Ramos (cell line): ENCODE results near the gene ATP13A3.
"Not testable (repeated sequence)": the region's sequence is repeated elsewhere in the genome, so short reads cannot be mapped to it uniquely, and the experiment has no call there.

Source experiments
- in situ Hi-C: fragments of 300-500 bp; cut with MboI; formaldehyde crosslinking; loops from one replicate; pipeline ENCODE4 v1.14.3; 2022; ENCODE audit warnings: low sequenced_read_pairs; ENCODE audit not compliant: unreplicated experiment

The ATP13A3 gene

DNA sequence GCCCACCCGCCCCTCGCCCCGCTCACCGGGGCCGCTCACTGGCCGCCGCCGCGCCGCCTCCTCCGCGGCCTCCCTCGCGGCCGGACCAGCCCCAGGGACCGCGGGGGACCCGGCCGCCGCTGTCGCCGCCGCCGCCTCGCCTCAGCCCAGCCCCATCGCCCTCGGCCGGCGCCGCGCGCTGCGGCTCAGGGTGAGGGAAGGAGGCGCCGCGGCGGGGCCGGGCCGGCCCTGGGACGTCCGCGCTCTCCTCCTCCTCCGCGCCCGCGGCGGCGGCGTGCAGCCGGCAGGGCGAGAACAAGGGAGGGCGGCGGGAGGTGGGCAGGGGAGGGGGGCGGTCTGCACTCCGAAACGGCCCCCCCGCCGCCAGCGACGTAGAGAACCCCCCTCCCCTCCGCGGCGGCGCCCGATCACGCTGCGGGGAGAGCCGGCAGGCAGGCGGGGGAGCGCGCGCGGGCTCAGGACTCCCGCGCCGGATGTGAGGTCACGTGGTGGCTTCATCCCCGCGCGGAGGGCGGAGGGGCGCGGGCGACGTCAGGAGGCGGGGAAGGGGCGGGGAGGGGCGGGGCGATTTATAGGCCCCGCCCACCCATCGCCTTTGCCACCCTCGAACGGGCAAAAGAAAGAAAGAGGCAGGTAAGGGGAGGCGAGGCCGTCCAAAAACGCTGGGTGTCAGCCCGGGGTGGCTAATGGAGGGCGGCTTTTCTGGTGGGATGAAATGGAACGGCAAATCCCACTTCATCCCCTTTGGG is at the start of gene ATP13A3:
Gene ATP13A3 (minus strand): TSS at position 463 of the 749 bp plus-strand sequence. CDS start 24,812 bp downstream, outside the sequence.
- in situ Hi-C loops, result no loop called here

DNA sequence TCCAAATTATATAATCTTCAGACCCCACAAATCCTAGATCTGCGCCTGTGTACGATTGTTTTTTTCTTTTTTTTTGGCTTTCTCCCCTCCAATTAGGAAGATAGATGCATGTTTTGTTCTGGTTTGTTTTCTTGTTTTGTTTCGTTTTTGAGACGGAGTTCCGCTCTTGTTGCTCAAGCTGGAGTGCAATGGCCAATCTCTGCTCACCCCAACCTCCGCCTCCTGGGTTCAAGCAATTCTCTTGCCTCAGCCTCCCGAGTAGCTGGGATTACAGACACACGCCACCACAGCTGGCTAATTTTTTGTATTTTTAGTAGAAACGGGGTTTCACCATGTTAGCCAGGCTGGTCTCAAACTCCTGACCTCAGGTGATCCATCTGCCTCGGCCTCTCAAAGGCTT is 48.4 kb upstream of the ATP13A3 start:
- in situ Hi-C loops, result not testable (repeated sequence)

GRCh38 chr3:194534243-194534642 is 47.4 kb upstream of the ATP13A3 start:
- in situ Hi-C loops, result no loop called here

- in situ Hi-C loops, result no loop called here
Observed at GRCh38 chr3:194532591-194532990, 45.8 kb upstream of the ATP13A3 start.

GRCh38 chr3:194527726-194528125 is 40.9 kb upstream of the ATP13A3 start:
- in situ Hi-C loops, result no loop called here

- in situ Hi-C loops, result no loop called here
Observed at GRCh38 chr3:194526164-194526563, 39.4 kb upstream of the ATP13A3 start.

DNA sequence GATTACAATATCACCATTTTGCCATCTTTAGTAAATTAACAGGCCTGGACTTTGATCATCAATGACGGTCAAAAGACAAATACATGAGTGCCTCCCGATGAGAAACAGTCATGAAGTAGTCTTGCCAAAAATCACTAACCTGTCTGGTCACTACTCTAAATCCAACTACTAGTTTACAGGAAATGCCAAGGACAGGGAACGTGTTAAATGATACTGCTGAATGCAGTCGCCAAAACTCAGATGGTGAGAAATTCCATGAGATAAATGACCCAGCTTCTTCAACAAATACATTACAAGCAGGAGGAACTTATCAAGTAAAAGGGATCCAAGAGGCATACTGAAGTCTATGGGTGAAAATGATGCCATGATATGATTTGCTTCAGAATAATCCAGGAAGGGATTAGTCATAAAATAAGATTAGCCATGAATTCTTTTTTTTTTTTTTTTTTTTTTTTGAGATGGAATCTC is 35.8 kb upstream of the ATP13A3 start:
- in situ Hi-C loops, result no loop called here

GRCh38 chr3:194521510-194522260 is 34.9 kb upstream of the ATP13A3 start:
- in situ Hi-C loops, result no loop called here

DNA sequence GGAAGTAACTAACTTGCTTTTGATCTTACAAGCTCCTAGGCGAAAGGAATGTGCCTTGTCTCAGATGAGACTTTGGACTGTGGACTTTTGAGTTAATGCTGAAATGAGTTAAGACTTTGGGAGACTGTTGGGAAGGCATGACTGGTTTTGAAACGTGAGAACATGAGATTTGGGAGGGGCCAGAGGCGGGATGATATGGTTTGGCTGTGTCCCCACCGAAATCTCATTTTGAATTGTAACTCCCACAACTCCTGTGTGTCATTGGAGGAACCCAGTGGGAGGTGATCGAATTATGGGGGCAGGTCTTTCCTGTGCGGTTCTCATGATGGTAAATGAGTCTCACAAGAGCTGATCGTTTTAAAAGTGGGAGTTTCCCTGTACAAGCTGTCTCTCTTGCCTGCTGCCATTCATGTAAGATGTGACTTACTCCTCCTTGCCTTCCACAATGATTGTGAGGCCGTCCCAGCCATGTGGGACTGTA is 33.9 kb upstream of the ATP13A3 start:
- in situ Hi-C loops, result not testable (repeated sequence)

DNA sequence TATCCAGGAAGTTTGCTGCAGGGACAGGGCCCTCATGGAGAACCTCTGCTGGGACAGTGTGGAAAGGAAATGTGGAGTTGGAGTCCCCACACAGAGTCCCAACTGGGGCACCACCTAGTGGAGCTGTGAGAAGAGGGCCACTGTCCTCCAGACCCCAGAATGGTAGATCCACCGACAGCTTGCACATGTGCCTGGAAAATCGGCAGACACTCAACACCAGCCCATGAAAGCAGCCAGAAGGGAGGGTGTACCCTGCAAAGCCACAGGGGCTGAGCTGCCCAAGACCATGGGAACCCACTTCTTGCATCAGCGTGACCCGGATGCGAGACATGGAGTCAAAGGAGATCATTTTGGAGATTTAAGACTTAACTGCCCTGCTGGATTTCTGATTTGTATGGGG is 33.4 kb upstream of the ATP13A3 start:
- in situ Hi-C loops, result not testable (repeated sequence)

DNA sequence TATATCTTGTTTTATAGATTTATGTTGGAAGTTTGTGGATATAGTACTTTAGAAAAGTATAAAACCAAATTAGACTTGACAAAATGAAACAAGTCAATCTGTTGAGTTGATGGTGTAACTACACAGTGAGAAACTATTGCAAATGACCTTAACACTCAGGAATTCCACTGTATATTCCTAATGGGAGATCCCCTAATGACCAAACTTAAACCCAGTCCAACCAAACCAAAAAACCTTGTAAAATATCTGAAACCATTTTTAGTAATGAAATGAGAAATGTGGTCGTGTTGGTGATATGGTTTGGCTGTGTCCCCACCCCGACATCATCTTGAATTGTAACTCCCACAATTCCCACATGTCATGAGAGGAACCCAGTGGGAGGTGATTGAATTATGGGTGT is 31.9 kb upstream of the ATP13A3 start:
- in situ Hi-C loops, result no loop called here

DNA sequence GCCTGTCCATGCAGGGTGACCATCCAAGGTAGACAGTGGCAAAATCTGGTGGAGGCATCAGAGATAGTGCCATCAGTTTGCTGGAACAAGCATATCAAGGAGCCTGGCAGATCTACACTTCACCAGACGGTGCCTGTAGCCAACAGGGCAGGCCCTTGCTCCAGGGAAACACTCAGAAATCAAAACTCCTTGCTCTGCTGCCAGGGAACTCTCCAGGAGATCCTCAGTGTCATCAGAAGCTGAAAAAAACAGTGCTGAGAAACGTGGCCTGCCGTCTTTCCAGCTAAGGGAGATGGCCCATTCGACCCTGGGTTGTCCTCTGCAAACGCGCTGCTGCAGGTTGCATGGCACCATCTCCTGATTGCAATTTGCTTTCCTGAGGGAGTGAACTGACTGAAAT is 30.5 kb upstream of the ATP13A3 start:
- in situ Hi-C loops, result no loop called here

GRCh38 chr3:194514626-194515025 is 27.8 kb upstream of the ATP13A3 start:
- in situ Hi-C loops, result no loop called here

DNA sequence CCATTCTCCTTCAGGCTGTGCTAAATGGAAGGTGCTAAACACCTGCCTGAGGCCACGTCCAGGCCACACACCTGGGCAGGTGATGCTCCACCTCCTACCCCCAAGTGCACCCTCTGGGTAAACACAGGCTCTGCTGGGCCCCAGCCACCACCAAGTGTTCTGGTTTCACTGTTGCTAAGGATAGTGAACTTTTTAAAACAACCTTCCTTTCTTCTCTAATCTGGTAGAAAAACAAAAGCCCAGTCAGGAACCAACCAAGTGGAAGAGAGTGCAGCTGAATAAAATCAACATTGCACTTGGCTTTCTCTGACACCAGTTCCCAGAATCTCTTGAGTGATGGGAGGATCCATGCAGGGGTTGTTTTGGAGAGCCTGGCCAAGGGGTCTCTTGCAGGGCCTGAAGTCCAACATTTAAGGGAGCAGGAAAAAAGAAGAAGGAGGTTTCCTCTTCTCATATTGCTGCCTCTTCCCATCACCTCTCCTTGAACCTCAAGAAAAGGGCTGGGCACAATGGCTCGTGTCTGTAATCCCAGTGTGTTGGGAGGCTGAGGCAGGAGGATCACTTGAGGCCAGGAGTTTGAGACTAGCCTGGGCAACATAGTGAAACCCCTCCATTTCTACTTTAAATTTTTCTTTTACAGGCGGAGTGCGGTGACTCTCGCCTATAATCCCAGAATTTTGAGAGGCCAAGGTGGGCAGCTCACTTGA is 26.2 kb upstream of the ATP13A3 start:
- in situ Hi-C loops, result no loop called here

DNA sequence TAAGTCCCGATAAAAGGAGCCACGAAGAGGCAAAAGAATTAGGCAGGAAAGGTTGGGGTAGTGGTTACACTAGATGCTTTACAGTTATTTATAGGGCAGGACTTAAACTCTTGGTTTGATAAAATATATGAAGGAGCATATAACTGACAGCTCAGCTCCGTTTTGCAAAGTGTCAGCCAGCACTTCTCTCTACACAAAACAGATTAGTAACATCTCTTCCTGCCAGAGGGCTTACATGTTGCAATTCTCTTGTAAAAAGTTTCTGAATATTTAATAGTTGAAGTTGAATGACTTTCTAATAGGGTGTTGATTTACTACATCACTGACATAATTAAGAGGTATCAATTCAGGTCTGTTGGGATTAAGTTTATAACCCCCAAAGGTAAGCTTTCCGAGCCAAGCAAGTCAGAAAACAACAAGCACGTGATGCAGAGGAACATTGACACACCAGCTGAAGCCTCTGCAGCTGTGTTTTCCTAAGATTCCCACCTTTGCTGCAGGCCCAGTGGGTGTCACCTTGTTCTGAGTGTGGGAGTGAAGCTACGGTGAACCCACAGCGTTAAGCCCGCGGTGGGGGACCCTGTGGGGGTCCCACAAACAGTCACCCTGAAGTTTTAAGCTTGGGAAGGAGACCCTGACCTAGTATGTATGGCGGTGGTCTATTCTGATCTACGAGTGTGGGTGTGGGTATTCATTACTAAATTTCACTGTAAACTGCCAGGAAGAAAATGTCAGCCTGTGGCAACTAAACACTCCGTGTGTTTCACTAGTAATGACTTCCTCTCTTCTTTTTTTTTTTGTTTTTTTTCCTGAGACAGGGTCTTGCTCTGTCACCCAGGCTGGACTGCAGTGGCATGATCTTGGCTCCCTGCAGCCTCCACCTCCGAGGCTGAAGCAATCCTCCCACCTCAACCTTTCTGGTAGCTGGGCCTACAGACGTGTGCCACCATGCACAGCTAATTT is 22.0 kb upstream of the ATP13A3 start:
- in situ Hi-C loops, result no loop called here

- in situ Hi-C loops, result no loop called here
Observed at GRCh38 chr3:194507571-194507970, 20.8 kb upstream of the ATP13A3 start.

DNA sequence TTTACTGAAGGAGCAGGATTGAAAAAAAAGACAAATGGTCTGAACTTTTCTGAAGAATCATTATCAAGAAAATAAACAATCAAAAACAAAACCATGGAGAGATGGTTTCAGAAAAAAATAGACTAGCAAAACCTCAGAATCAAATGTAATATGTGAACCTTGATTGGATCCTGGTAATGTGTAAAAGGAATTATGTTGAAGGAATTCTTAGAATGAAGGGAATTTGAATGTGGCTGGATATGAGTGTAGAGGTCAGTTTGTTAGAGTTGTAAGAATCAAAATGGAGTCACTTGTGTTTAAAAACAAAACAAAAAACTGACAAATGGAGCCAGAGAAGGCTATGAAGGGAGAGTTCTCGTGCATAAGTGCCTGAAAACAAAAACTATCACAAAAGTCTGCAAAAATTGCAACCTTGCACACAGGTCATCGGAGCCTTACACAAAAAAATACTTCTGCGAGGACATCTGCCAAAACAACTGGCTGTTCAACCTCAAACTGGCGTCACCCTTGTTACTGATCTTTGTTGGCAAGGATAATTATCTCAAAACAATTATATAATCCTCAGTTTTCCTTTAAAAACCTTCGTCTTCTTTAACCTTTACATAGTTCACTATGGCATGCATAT is 19.1 kb upstream of the ATP13A3 start:
- in situ Hi-C loops, result no loop called here

DNA sequence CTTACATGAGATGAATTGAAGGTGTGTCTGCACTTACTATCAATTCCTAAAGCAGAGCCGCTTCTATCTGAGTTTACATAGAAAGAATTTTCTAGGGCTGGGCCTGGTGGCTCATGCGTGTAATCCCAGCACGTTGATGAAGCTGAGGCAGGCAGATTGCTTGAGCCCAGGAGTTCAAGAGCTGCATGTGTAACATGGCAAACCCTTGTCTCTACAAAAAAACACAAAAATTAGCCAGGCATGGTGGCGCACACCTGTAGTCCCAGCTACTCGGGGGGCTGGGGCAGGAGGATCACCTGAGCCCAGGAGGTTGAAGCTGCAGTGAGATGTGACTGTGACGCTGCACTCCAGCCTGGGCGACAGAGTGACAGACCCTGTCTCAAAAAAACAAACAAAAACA is 18.1 kb upstream of the ATP13A3 start:
- in situ Hi-C loops, result no loop called here

DNA sequence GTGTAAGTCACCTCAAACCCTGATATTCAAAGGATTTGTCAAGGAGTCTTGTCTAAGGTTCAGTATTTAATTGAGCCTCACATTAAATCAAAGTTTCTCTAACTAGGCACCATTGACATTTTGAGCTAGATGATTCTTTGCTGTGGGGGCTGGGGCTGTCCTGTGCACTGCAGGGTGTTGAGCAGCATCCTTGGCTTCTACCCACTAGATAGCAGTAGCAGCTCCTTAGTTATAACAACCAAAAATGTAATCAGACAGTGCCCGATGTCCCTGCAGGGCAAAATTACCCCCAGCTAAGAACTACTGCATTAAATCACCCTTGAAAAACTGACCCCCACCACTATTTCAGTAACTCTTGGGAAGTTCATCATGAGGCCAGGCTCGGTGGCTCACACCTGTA is 17.3 kb upstream of the ATP13A3 start:
- in situ Hi-C loops, result no loop called here
